ENCODE data around the gene MOV10.

MOV10 gene

DNA sequence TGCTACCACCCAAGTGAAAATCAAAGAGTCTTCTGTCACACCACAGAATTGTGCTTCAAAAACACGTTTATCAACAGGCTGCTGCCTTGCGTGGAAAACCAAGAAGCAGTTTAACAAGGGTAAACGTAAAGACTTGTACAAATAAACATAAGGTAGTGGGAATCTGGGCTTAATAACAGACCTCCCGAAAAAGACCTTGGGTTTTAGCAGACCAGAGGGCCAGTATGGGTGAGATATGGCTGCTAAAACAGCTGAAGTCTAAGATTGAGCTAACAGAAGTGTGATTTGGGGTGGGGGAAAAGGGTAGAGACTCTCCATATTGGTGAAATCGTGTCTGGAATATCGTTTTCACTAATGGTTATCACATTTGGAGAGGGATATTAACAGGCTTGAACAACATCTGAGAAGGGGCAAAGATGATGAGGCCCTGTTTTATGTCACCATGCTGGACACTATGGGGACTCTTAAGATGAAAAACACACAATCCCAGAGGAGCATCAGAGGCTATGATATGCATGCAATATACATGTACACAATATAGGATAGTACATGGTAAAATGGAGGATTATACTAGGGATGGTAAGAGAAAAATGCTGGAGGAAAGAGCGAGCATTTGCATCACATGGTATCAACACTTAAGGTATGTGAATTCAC is 1.4 kb downstream of the MOV10 start:
- DNase-seq = no peak

- DNase-seq = no peak
These were observed 2.1 kb downstream of the MOV10 start for GRCh38 chr1:112676543-112676942.

DNA sequence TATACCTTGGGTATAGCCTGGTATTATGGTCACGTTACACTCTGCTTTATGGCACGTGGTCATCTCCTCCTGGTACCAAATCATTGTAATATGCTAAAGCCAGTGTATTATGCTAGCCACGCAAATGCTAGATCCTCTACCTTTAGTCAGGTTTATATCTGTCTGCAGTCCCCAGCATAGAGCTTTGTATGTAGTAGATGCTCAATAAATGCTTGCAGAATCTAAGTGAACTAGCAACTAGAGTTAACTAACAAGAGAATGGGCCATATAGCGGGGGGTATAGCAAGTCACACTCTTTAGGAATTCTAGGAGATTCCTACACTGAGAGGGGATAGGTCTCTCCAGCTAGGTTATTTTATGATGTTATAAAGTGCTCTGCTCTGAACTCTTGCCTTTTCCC is 3.0 kb downstream of the MOV10 start:
- DNase-seq = no peak

DNA sequence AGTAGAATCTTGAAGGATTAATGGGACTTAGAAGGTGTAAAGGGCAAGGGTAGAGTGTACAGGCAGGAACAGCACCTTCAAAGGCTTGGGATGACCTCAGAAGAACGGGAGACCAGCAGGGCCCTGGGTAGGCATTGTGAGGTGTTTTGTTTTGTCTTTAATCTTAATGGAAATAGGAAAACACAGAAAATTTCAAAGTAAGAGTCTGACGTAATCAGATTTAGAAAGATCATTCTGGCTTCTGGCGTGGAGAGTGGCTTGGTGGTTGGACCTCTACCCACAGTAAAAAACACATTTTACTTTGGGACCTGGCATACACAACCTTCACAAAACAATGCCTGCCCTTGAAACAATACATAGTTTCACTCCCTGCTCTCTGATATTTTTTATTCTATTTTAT is 4.1 kb downstream of the MOV10 start:
- DNase-seq = no peak

GRCh38 chr1:112685913-112686312 is 11.5 kb downstream of the MOV10 start:
- no peak for DNase-seq

DNA sequence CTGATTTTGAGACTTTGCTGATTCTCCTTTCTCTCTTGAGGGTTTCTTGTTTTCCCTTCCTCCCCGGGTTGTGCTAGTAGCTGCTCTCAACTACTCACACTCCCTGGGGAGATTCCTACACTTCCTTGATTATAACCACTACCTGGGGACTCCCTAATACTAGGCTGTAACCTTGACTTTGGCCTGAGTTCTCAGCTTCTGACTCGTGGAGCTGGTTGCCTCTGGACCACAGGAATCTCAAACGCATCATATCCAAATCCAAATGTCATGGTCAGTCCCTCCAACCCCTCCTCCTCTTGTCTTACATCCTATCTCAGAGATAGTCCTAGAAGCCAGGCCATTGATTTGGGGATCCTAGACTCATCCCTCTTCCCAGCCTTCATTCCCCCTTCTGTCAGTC is 12.0 kb downstream of the MOV10 start:
- peak; percentile 51 for DNase-seq

GRCh38 chr1:112686835-112687234 is 12.4 kb downstream of the MOV10 start:
- DNase-seq = no peak

- DNase-seq = no peak
These were observed 12.9 kb downstream of the MOV10 start for GRCh38 chr1:112687361-112687760.

DNA sequence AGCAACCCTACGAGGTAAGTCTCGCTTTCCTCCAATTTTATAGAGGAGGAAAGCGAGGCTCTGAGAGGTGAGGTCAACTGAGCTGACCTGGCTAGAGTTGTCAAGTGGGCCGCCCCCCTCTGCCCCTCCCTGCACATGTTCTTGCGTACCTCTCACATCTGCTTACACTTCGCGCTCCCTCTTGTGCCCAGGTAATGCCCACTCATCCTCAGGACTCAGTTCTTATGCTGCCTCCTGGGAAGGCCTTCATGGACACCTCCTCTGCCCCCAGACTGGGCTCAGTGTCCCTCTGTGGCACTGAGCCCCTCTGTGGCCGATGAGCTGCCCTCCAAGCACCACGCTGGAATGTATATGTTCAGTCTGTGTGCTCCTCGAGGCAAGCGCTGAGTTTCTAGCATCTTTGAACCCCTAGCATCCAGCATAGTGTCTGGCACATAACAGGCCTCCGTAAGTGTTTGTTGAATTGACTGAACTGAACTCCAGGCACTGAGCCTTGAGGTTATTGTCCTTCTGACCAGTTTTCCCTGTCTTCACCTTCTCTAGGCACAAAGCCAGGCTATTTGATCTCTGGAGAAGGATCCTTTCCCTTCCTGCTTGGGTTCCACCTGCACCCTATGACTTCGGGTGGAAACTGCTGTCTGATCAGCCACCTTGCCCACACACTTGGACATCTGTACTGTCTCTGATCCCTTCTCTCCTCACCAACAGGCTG is 13.5 kb downstream of the MOV10 start:
- no peak for DNase-seq

GRCh38 chr1:112688781-112689193 is 14.3 kb downstream of the MOV10 start:
- no peak for DNase-seq

DNA sequence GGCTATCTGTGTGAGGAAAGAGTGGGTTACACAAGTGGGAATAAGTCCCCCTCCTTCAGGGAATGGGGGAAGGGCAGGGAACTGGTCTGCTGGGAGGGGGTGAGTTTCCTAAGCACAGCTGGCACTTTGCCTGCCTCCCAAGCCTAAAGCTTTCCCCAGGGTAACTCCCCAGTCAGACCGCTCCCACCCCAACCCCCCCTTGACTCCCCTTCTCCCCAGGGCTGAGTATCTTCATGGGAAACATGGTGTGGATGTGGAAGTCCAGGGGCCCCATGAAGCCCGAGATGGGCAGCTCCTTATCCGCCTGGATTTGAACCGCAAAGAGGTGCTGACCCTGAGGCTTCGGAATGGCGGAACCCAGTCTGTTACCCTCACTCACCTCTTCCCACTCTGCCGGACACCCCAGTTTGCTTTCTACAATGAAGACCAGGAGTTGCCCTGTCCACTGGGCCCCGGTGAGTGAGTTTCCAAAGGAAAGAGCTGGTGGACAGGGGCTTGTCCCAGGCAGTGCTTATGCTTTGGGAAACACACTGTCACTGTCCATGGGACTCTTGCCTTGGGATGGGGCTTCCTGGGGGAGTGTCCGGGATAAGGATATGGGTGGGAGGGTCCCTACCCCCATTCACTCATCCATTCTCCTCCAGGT is 14.9 kb downstream of the MOV10 start:
- no peak for DNase-seq

DNA sequence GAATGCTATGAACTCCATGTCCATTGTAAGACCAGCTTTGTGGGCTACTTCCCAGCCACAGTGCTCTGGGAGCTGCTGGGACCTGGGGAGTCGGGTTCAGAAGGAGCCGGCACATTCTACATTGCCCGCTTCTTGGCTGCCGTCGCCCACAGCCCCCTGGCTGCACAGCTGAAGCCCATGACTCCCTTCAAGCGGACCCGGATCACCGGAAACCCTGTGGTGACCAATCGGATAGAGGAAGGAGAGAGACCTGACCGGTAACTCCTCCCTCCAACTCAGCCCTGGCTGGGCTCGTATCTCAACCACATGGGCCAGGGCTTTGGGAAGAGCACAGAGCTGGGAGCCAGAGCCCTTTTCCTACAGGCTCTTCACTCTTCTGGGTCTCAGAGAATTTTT is 15.4 kb downstream of the MOV10 start:
- no peak for DNase-seq

GRCh38 chr1:112692681-112693080 is 18.2 kb downstream of the MOV10 start:
- DNase-seq = no peak

DNA sequence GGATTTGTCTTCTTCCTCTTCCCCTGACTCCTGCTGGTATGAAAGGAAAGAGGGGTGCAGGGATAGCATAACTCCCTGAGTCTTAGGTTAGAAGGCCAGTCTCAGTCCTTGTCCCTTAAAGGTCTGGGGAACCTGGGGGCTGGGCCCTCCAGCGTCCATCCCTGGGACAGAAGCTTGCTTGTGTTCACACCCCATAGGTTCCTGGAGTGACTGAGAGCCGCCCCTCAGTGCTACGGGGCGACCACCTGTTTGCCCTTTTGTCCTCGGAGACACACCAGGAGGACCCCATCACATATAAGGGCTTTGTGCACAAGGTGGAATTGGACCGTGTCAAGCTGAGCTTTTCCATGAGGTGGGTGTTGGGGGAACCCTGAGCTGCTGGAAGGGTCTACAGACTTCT is 19.4 kb downstream of the MOV10 start:
- no peak for DNase-seq

DNA sequence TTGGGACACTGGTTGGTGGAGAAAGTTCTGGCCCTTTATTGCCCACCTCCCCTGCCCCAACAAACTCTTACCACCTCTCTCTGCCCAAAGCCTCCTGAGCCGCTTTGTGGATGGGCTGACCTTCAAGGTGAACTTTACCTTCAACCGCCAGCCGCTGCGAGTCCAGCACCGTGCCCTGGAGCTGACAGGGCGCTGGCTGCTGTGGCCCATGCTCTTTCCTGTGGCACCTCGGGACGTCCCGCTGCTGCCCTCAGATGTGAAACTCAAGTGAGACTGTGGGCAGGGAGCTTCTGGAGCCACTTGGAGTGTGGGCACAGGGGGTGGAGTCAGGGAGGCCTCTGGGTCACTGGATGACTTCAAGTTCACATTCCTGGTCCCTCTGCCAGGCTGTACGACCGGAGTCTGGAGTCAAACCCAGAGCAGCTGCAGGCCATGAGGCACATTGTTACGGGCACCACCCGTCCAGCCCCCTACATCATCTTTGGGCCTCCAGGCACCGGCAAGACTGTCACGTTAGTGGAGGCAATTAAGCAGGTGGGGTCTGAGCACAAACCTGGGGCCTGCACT is 20.0 kb downstream of the MOV10 start:
- no peak for DNase-seq

GRCh38 chr1:112695276-112695675 is 20.8 kb downstream of the MOV10 start:
- DNase-seq = no peak

GRCh38 chr1:112696578-112697314 is 22.3 kb downstream of the MOV10 start:
- DNase-seq = no peak

DNA sequence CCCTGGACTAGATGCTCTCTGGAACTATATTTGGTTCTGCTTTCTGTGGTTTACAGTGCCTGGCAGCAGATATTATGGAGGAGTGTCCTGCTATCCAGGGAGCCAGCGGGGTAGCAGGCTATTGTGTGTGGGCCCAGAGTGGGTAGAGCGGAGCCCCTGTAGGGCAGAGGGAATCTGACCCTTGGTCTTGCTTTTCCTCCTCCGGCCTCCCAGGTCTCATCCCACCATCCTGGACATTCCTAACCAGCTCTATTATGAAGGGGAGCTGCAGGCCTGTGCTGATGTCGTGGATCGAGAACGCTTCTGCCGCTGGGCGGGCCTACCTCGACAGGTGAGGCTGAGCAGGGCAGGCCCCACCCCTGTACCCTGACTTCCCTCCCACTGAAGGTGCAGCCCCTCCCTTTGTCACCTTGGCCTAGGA is 23.3 kb downstream of the MOV10 start:
- DNase-seq = no peak

DNA sequence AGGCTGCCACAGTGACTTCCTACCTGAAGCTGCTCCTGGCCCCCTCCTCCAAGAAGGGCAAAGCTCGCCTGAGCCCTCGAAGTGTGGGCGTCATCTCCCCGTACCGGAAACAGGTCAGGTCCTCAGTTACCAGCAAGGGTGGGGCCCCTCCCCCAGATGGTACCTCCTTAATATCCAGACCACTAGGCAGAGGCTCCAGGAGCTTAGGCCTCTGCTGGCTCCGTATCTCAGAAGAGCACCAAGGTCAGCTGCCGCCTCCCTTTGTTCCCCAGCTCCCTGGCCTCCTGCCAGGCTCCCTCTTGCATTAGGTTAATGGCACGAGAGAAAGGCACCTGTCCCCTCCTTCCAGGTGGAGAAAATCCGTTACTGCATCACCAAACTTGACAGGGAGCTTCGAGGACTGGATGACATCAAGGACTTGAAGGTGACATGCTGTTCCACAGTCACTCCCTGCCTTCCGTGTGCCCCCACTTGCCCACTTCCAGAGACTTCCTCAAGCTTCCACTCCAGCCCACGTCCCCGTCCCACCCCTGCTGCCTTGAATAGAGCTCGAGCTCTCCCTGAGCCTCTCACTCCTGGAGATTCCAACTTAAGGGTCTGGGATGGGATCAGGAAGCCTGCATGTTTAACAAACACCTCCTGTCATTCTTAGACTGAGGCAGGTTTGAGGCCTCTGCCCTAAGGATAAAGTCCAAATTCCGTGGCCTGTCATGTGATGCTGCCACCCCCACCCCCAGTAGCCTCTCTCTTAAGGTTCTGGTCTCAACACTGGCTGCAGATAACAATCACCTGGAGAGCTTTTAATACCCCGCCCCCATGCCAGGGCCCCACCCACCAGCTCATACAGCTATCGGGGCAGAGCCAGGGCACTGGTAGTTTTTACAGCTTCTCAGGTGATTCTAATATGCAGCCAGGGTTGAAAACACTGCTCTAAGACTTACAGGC is 24.2 kb downstream of the MOV10 start:
- no peak for DNase-seq

DNA sequence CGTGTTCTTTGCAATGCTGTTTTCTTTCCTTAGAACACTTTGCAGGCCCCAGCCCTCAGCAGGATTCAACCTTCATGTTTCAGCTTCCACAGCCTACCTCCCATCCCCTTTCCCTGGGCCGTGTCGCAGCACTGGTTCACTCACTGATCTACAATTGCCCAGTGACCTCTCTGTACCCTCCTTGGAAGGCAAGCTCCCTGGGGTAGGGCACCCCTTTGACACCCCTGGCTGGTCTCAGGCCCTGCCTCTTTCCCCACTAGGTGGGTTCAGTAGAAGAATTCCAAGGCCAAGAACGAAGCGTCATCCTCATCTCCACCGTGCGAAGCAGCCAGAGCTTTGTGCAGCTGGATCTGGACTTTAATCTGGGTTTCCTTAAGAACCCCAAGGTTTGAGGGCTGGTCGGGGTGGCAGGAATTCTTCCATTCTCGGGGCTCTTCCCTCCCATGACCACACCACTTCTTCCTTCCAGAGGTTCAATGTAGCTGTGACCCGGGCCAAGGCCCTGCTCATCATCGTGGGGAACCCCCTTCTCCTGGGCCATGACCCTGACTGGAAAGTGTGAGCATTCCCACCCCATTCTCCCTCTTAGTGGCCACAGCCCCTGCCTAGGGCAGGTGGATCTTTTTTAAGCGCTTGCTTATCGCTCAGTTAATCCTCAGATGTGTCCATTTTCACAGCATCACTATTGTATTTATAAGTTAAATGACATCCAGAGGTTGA is 25.1 kb downstream of the MOV10 start:
- no peak for DNase-seq
